Measurements from ENCODE around the gene NUP210L.
"Not testable (repeated sequence)": the region's sequence is repeated elsewhere in the genome, so short reads cannot be mapped to it uniquely, and the experiment has no call there.

The NUP210L gene

GRCh38 chr1:154100141-154100540 is 54.7 kb downstream of the NUP210L start:
- not testable (repeated sequence) for DNase-seq (ENCODE audit: low read depth in 3 of 3, low spot score in 1 of 3)

GRCh38 chr1:154097873-154098272 is 57.0 kb downstream of the NUP210L start:
- DNase-seq (ENCODE audit: low read depth in 3 of 3, low spot score in 1 of 3), result no peak

- no peak for DNase-seq (ENCODE audit: low read depth in 3 of 3, low spot score in 1 of 3)
These were observed 59.3 kb downstream of the NUP210L start for GRCh38 chr1:154095456-154096060.

GRCh38 chr1:154094411-154094810 is 60.5 kb downstream of the NUP210L start:
- no peak for DNase-seq (ENCODE audit: low read depth in 3 of 3, low spot score in 1 of 3)

GRCh38 chr1:154093699-154094098 is 61.2 kb downstream of the NUP210L start:
- no peak for DNase-seq (ENCODE audit: low read depth in 3 of 3, low spot score in 1 of 3)

GRCh38 chr1:154091706-154092105 is 63.2 kb downstream of the NUP210L start:
- no peak for DNase-seq (ENCODE audit: low read depth in 3 of 3, low spot score in 1 of 3)

- DNase-seq (ENCODE audit: low read depth in 3 of 3, low spot score in 1 of 3), result no peak
These were observed 67.3 kb downstream of the NUP210L start for GRCh38 chr1:154087574-154087973.

- not testable (repeated sequence) for DNase-seq (ENCODE audit: low read depth in 3 of 3, low spot score in 1 of 3)
These were observed 71.8 kb downstream of the NUP210L start for GRCh38 chr1:154083057-154083456.

- DNase-seq (ENCODE audit: low read depth in 3 of 3, low spot score in 1 of 3), result no peak
These were observed 73.3 kb downstream of the NUP210L start for GRCh38 chr1:154081386-154082126.

GRCh38 chr1:154076413-154076812 is 78.5 kb downstream of the NUP210L start:
- no peak for DNase-seq (ENCODE audit: low read depth in 3 of 3, low spot score in 1 of 3)

- DNase-seq (ENCODE audit: low read depth in 3 of 3, low spot score in 1 of 3), result no peak
These were observed 79.1 kb downstream of the NUP210L start for GRCh38 chr1:154075746-154076145.

GRCh38 chr1:154062309-154062708 is 92.6 kb downstream of the NUP210L start:
- DNase-seq (ENCODE audit: low read depth in 3 of 3, low spot score in 1 of 3), result no peak

- not testable (repeated sequence) for DNase-seq (ENCODE audit: low read depth in 3 of 3, low spot score in 1 of 3)
These were observed 107.4 kb downstream of the NUP210L start for GRCh38 chr1:154047436-154047835.

GRCh38 chr1:154033697-154034096 is 121.2 kb downstream of the NUP210L start:
- DNase-seq (ENCODE audit: low read depth in 3 of 3, low spot score in 1 of 3), result not testable (repeated sequence)

- DNase-seq (ENCODE audit: low read depth in 3 of 3, low spot score in 1 of 3), result no peak
These were observed 134.9 kb downstream of the NUP210L start for GRCh38 chr1:154019940-154020339.

GRCh38 chr1:154019269-154019668 is 135.6 kb downstream of the NUP210L start:
- no peak for DNase-seq (ENCODE audit: low read depth in 3 of 3, low spot score in 1 of 3)

GRCh38 chr1:154014154-154014907 is 140.5 kb downstream of the NUP210L start:
- no peak for DNase-seq (ENCODE audit: low read depth in 3 of 3, low spot score in 1 of 3)

GRCh38 chr1:154012543-154012942 is 142.3 kb downstream of the NUP210L start:
- DNase-seq (ENCODE audit: low read depth in 3 of 3, low spot score in 1 of 3), result not testable (repeated sequence)

GRCh38 chr1:154012129-154012528 is 142.7 kb downstream of the NUP210L start:
- no peak for DNase-seq (ENCODE audit: low read depth in 3 of 3, low spot score in 1 of 3)

GRCh38 chr1:154006136-154006535 is 148.7 kb downstream of the NUP210L start:
- DNase-seq (ENCODE audit: low read depth in 3 of 3, low spot score in 1 of 3), result no peak

- no peak for DNase-seq (ENCODE audit: low read depth in 3 of 3, low spot score in 1 of 3)
These were observed 154.5 kb downstream of the NUP210L start for GRCh38 chr1:154000420-154000819.

- not testable (repeated sequence) for DNase-seq (ENCODE audit: low read depth in 3 of 3, low spot score in 1 of 3)
These were observed 158.0 kb downstream of the NUP210L start for GRCh38 chr1:153996882-153997281.
